ENCODE measurements around the gene CSNK1D. TPM values are rescaled to one million over a fixed set of nuclear protein-coding genes. Genes with fewer than 3 reads are reported as not detected.
A peak's percentile ranks its signal among the peaks of the same experiment; 100 is the strongest.

CSNK1D gene
- total and polyA plus RNA-seq, 10 of the 15 experiments (the other 5 are each of a cell fraction or from before 2014, with no cell fraction given) = 5.7 to 105 (median 58.1) TPM

- TF ChIP-seq ZSCAN29 (IDR thresholded peaks at IDR 0.05) (no peak), YY1 (IDR thresholded peaks at IDR 0.05; ENCODE audit: low read depth, low read length) (peak; percentile 52; the same call in 1 of the 2 replicates), IKZF2 (IDR thresholded peaks at IDR 0.05) (peak; percentile 77 to 81; a peak in 3 of 4 replicates), GATAD2B (conservative IDR thresholded peaks at IDR 0.05; ENCODE audit: low read depth) (peak; percentile 92), KLF5 (IDR thresholded peaks at IDR 0.05; ENCODE audit: partially characterized antibody) (no peak), JUNB (IDR thresholded peaks at IDR 0.05) (no peak)
Measured at GRCh38 chr17:82300707-82301270, 27.3 kb upstream of the CSNK1D start (continued).

GRCh38 chr17:82300228-82300627, 26.7 kb upstream of the CSNK1D start:
- no peaks in the 10 kb centered on the region for H3K27me3 ChIP-seq (replicated peaks in 1 of 2; ENCODE audit: control insufficient read depth in 2 of 2, insufficient read depth in 2 of 2, low read length in 1 of 2)
- no peak overlapping the region for H3K4me2 ChIP-seq (ENCODE audit: control insufficient read depth, insufficient read depth)
- H3K4me1 ChIP-seq (ENCODE audit: control insufficient read depth, insufficient read depth, low read length) = peaks cover 43% of the 10 kb centered on the region
- TF ChIP-seq BMI1 (IDR thresholded peaks at IDR 0.05; ENCODE audit: borderline replicate concordance) = no peak
- no peak for TF ChIP-seq MLLT1 (IDR thresholded peaks at IDR 0.05)
- no peak for TF ChIP-seq GATAD2B (conservative IDR thresholded peaks at IDR 0.05; ENCODE audit: low read depth)
- TF ChIP-seq CHD1 (IDR thresholded peaks at IDR 0.05; ENCODE audit: low read depth, low read length) = no peak
- no peak for TF ChIP-seq RUNX3 (IDR thresholded peaks at IDR 0.05; ENCODE audit: low read length)
- no peak for TF ChIP-seq SUZ12 (IDR thresholded peaks at IDR 0.05; ENCODE audit: unreplicated experiment)
- TF ChIP-seq CHD4 (IDR thresholded peaks at IDR 0.05) = no peak
- TF ChIP-seq SP1 (IDR thresholded peaks at IDR 0.05; ENCODE audit: low read depth, low read length) = no peak
- no peak for TF ChIP-seq EGR1 (IDR thresholded peaks at IDR 0.05; ENCODE audit: borderline replicate concordance in 1 of 2, low read depth in 2 of 2, low read length in 2 of 2)
- TF ChIP-seq NFIC (IDR thresholded peaks at IDR 0.05; ENCODE audit: low read depth, low read length) = no peak
- TF ChIP-seq CREM (IDR thresholded peaks at IDR 0.05; ENCODE audit: low read depth) = no peak
- TF ChIP-seq MEF2B (IDR thresholded peaks at IDR 0.05; ENCODE audit: partially characterized antibody, poor library complexity, severe bottlenecking) = no peak
- TF ChIP-seq SPI1 (IDR thresholded peaks at IDR 0.05; ENCODE audit: borderline replicate concordance, insufficient read depth, low read depth, low read length) = no peak
- 75% methylated on average over 13 of the region's 13 CpGs for WGBS (ENCODE audit: insufficient coverage, insufficient replicate concordance, low lambda C conversion rate, missing lambda C conversion rate)
- in situ Hi-C loops (cut with MboI) = no loop called here
- ATAC-seq (no peak), DNase-seq (ENCODE audit: low read depth, low spot score) (no peak), FAIRE-seq (no peak)
- ChIA-PET POLR2A (interaction anchor here (0.6 to 4.0 kb wide), 4 partner anchors 13 to 132 kb away, joined by 3 to 32 read pairs (median 4); no protein-coding TSS in a partner anchor), RAD21 (ENCODE audit: unreplicated experiment) (interaction anchor here (1.0 to 7.9 kb wide), 8 partner anchors 14 to 270 kb away, joined by 3 to 77 read pairs (median 6); no protein-coding TSS in a partner anchor), SMC1A (ENCODE audit: uncharacterized antibody, unreplicated experiment) (interaction anchor here (0.6 to 5.1 kb wide), 11 partner anchors 11 to 363 kb away, joined by 3 to 42 read pairs (median 4); partner anchors contain the start of gene CD7), CTCF (interaction anchor here (0.8 to 8.7 kb wide), 13 partner anchors 8 to 117 kb away, joined by 3 to 94 read pairs (median 6); no protein-coding TSS in a partner anchor)
- no peak overlapping the region for H3K9ac ChIP-seq (ENCODE audit: control insufficient read depth, insufficient read depth, low read length)
- no peak overlapping the region for H3K27ac ChIP-seq (ENCODE audit: control insufficient read depth, insufficient read depth)
- no peaks in the 10 kb centered on the region for H3K9me3 ChIP-seq (replicated peaks; ENCODE audit: control insufficient read depth, insufficient read depth, low read length)
- intact Hi-C loops (cut with micrococcal nuclease; ENCODE audit: unreplicated experiment) = no loop called here
- BruUV-seq (replicated peaks) = no TSS peak
- H2AFZ ChIP-seq (ENCODE audit: control insufficient read depth, low read depth, low read length) = no peak overlapping the region
- no peaks in the 10 kb centered on the region for H4K20me1 ChIP-seq (ENCODE audit: control insufficient read depth, insufficient read depth)
- no peaks in the 10 kb centered on the region for H3K36me3 ChIP-seq (ENCODE audit: control insufficient read depth in 2 of 2, insufficient read depth in 2 of 2, low read length in 1 of 2)
- H3K79me2 ChIP-seq (ENCODE audit: control insufficient read depth, insufficient read depth, low read length) = no peaks in the 10 kb centered on the region
- no peak overlapping the region for H3K4me3 ChIP-seq

Data from GM12878 (cell line).